H1 (cell line): ENCODE data around the gene FGGY. TPM values are rescaled to one million over a fixed set of nuclear protein-coding genes. Genes with fewer than 3 reads are reported as not detected.

Experiments
- CTCF ChIA-PET: fragments of 300-600 bp; sonication (Branson Sonifier 250); formaldehyde crosslinking; loops from one replicate; lab custom pipeline; 2021; ENCODE audit not compliant: partially characterized antibody; lab: Charles Lee
- POLR2A ChIA-PET: fragments of 300-600 bp; sonication (Branson Sonifier 250); formaldehyde crosslinking; loops from one replicate; lab custom pipeline; 2021; ENCODE audit warnings: inconsistent platforms; ENCODE audit not compliant: partially characterized antibody; lab: Charles Lee
- DNase-seq, 2 experiments: peaks; one replicate each; pipeline versions ENCODE4 v3.0.0 to v3.0.0-alpha.2; 2010 to 2022; ENCODE audit warnings: low spot score in 2 of 2, low read depth in 1 of 2, mixed read lengths in 1 of 2
- FAIRE-seq: peaks from 2 replicates; lab custom pipeline; 2011; peaks lifted over from hg19 to GRCh38; lab: Jason Lieb, UNC
- H2AFZ ChIP-seq: 2 replicates; pipeline ENCODE4 v1.8.1; 2012; ENCODE audit warnings: low read length, inconsistent platforms
- H2AK5ac ChIP-seq: 2 replicates; pipeline ENCODE4 v1.6.1; 2013; ENCODE audit warnings: low read depth, low read length
- H2BK120ac ChIP-seq: replicated peaks from 2 replicates; pipeline ENCODE3; 2013; ENCODE audit warnings: low read depth, low read length, inconsistent platforms
- H2BK12ac ChIP-seq: 2 replicates; pipeline ENCODE4 v1.6.1; 2013; ENCODE audit warnings: low read depth, low read length
- H2BK15ac ChIP-seq: 2 replicates; pipeline ENCODE4 v1.6.1; 2013; ENCODE audit warnings: low read length
- H2BK20ac ChIP-seq: 2 replicates; pipeline ENCODE4 v1.6.1; 2013; ENCODE audit warnings: low read length
- H2BK5ac ChIP-seq: 2 replicates; pipeline ENCODE4 v1.6.1; 2013; ENCODE audit warnings: low read depth, low read length
- H3K14ac ChIP-seq: 2 replicates; pipeline ENCODE4 v1.6.1; 2013; ENCODE audit warnings: inconsistent platforms; ENCODE audit not compliant: insufficient read length
- H3K18ac ChIP-seq: 2 replicates; pipeline ENCODE4 v1.6.1; 2013; ENCODE audit warnings: low read length; ENCODE audit errors: extremely low read depth
- H3K23ac ChIP-seq: 2 replicates; pipeline ENCODE4 v1.6.1; 2013; ENCODE audit warnings: inconsistent platforms; ENCODE audit not compliant: insufficient read length
- H3K23me2 ChIP-seq: 2 replicates; pipeline ENCODE4 v1.6.1; 2013; ENCODE audit warnings: low read depth, low read length
- H3K27ac ChIP-seq: 2 replicates; pipeline ENCODE4 v1.6.1; 2011; ENCODE audit warnings: low read depth, low read length, inconsistent platforms
- H3K27me3 ChIP-seq, 4 experiments: replicated peaks in 1 of 4; 1 replicate in 1 of 4; 2 replicates in 3 of 4; pipeline versions ENCODE4 v1.6.1 to v1.8.1; 2011 to 2013; ENCODE audit warnings: low read length in 3 of 4, mild to moderate bottlenecking in 3 of 4, inconsistent platforms in 2 of 4, mixed read lengths in 2 of 4, moderate library complexity in 1 of 4; ENCODE audit not compliant: control insufficient read depth in 3 of 4, insufficient read depth in 3 of 4; ENCODE audit errors: extremely low read depth in 1 of 4
- H3K36me3 ChIP-seq, 4 experiments: 2 replicates each; pipeline versions ENCODE4 v1.6.1 to v1.8.1; 2011 to 2013; ENCODE audit warnings: mild to moderate bottlenecking in 4 of 4, low read length in 3 of 4, moderate library complexity in 2 of 4, control low read depth in 1 of 4, inconsistent platforms in 1 of 4; ENCODE audit not compliant: insufficient read depth in 4 of 4, control insufficient read depth in 2 of 4
- H3K4ac ChIP-seq: replicated peaks from 2 replicates; pipeline ENCODE3; 2013; ENCODE audit warnings: low read length, low read depth, mixed read lengths, inconsistent platforms; ENCODE audit not compliant: insufficient read length
- H3K4me1 ChIP-seq, 4 experiments: replicated peaks in 1 of 4; 1 replicate in 1 of 4; 2 replicates in 3 of 4; pipeline versions ENCODE4 v1.6.1 to v1.8.1; 2011 to 2013; ENCODE audit warnings: low read length in 3 of 4, inconsistent platforms in 2 of 4, mixed read lengths in 1 of 4; ENCODE audit not compliant: insufficient read depth in 4 of 4, control insufficient read depth in 3 of 4
- H3K4me2 ChIP-seq, 2 experiments: 2 replicates each; pipeline versions ENCODE4 v1.6.1 to v1.8.1; 2011 to 2013; ENCODE audit warnings: low read depth in 2 of 2, low read length in 2 of 2, control low read depth in 1 of 2, inconsistent platforms in 1 of 2, mild to moderate bottlenecking in 1 of 2; ENCODE audit not compliant: insufficient read depth in 1 of 2
- H3K4me3 ChIP-seq, 4 experiments: fragments of 200-600, 300-600 bp in 1 of 4; sonication (generic), shearing (Covaris generic), sonication (Bioruptor Twin) in 1 of 4; 2 replicates each; pipeline versions ENCODE4 v1.5.1 to v1.8.1; 2011 to 2016; ENCODE audit warnings: low read length in 4 of 4, low read depth in 3 of 4, control low read depth in 2 of 4, inconsistent platforms in 2 of 4, mild to moderate bottlenecking in 2 of 4, mixed read lengths in 1 of 4, moderate library complexity in 1 of 4; ENCODE audit not compliant: insufficient read depth in 2 of 4; ENCODE audit errors: extremely low read depth in 1 of 4
- H3K56ac ChIP-seq: replicated peaks from 2 replicates; pipeline ENCODE3; 2013; ENCODE audit warnings: low read depth, mild to moderate bottlenecking, mixed read lengths, low read length, inconsistent platforms; ENCODE audit not compliant: insufficient read length
- H3K79me1 ChIP-seq: 2 replicates; pipeline ENCODE4 v1.6.1; 2013; ENCODE audit warnings: low read depth, low read length, control low read depth
- H3K79me2 ChIP-seq, 2 experiments: 2 replicates each; pipeline versions ENCODE4 v1.6.1 to v1.8.1; 2012 to 2013; ENCODE audit warnings: low read length in 2 of 2, mild to moderate bottlenecking in 2 of 2, inconsistent platforms in 1 of 2; ENCODE audit not compliant: insufficient read depth in 2 of 2, control insufficient read depth in 1 of 2
- H3K9ac ChIP-seq, 4 experiments: replicated peaks in 1 of 4; 1 replicate in 1 of 4; 2 replicates in 3 of 4; pipeline versions ENCODE4 v1.6.1 to v1.8.1; 2011 to 2013; ENCODE audit warnings: low read depth in 3 of 4, low read length in 3 of 4, control low read depth in 2 of 4, mild to moderate bottlenecking in 2 of 4, moderate library complexity in 2 of 4, inconsistent platforms in 1 of 4; ENCODE audit errors: extremely low read depth in 1 of 4
- H3K9me3 ChIP-seq, 2 experiments: 2 replicates each; pipeline versions ENCODE4 v1.6.1 to v1.8.1; 2012 to 2013; ENCODE audit warnings: mild to moderate bottlenecking in 2 of 2, moderate library complexity in 2 of 2, control low read depth in 1 of 2, inconsistent platforms in 1 of 2, low read depth in 1 of 2, low read length in 1 of 2, mixed read lengths in 1 of 2; ENCODE audit not compliant: insufficient read depth in 2 of 2
- H4K20me1 ChIP-seq, 2 experiments: replicated peaks in 1 of 2; 2 replicates each; pipeline versions ENCODE3 to v1.8.1; 2011 to 2013; ENCODE audit warnings: inconsistent platforms in 2 of 2, low read length in 2 of 2, mild to moderate bottlenecking in 1 of 2; ENCODE audit not compliant: insufficient read depth in 2 of 2, control insufficient read depth in 1 of 2
- H4K5ac ChIP-seq: 2 replicates; pipeline ENCODE4 v1.6.1; 2013; ENCODE audit warnings: low read length, low read depth, mixed read lengths, inconsistent platforms; ENCODE audit not compliant: insufficient read length
- H4K8ac ChIP-seq: 2 replicates; pipeline ENCODE4 v1.8.0; 2013; ENCODE audit warnings: mild to moderate bottlenecking, moderate library complexity, low read length, inconsistent platforms; ENCODE audit not compliant: insufficient read depth; ENCODE audit errors: extremely low read depth
- H4K91ac ChIP-seq: replicated peaks from 2 replicates; pipeline ENCODE3; 2013; ENCODE audit warnings: low read length, mixed read lengths, inconsistent platforms; ENCODE audit not compliant: insufficient read length
- BCL11A ChIP-seq, 2 experiments: IDR thresholded peaks; one replicate each; pipeline ENCODE4 v1.6.1; 2011; ENCODE audit warnings: low read depth in 2 of 2, low read length in 2 of 2, mild to moderate bottlenecking in 2 of 2
- GABPA ChIP-seq: IDR thresholded peaks from 2 replicates; pipeline ENCODE4 v1.6.1; 2011; ENCODE audit warnings: mild to moderate bottlenecking, low read length, moderate library complexity, borderline replicate concordance; ENCODE audit not compliant: insufficient read depth
- KDM1A ChIP-seq: fragments of 200-600, 300-600 bp; sonication (generic); IDR thresholded peaks from 2 replicates; pipeline ENCODE4 v1.7.1; 2016; ENCODE audit warnings: mild to moderate bottlenecking, low read length, borderline replicate concordance
- NRF1 ChIP-seq: IDR thresholded peaks from 2 replicates; pipeline ENCODE4 v1.6.1; 2011; ENCODE audit warnings: mild to moderate bottlenecking, low read depth, low read length, improper control_type of control experiment
- POLR2AphosphoS5 ChIP-seq: IDR thresholded peaks from 2 replicates; pipeline ENCODE4 v1.6.1; 2011; ENCODE audit warnings: low read depth, low read length
- RFX5 ChIP-seq: IDR thresholded peaks from 2 replicates; pipeline ENCODE4 v1.6.1; 2011; ENCODE audit warnings: low read depth, low read length, improper control_type of control experiment, borderline replicate concordance
- RXRA ChIP-seq: IDR thresholded peaks from 2 replicates; pipeline ENCODE4 v1.6.1; 2011; ENCODE audit warnings: low read depth, mild to moderate bottlenecking, low read length, moderate library complexity; ENCODE audit not compliant: insufficient read depth
- SRF ChIP-seq: IDR thresholded peaks from 2 replicates; pipeline ENCODE4 v1.6.1; 2011; ENCODE audit warnings: mild to moderate bottlenecking, low read depth, low read length, moderate library complexity
- ZNF274 ChIP-seq: IDR thresholded peaks from 2 replicates; pipeline ENCODE4 v1.7.0; 2012; ENCODE audit warnings: low read length, borderline replicate concordance; ENCODE audit errors: extremely low read depth
- WGBS, 2 experiments: shearing (Covaris generic) in 1 of 2; methylation state at CpG; one replicate each; pipeline versions ENCODE4 v1.1.6 to v1.1.7; 2013 to 2015; ENCODE audit warnings: low lambda C conversion rate in 2 of 2, mixed read lengths in 2 of 2, inconsistent platforms in 1 of 2, low coverage in 1 of 2, missing lambda C conversion rate in 1 of 2; ENCODE audit not compliant: insufficient replicate concordance in 2 of 2, insufficient coverage in 1 of 2, insufficient read length in 1 of 2; ENCODE audit errors: extremely low coverage in 1 of 2, missing lambda C conversion rate in 1 of 2; 5-methylcytosine and 5-hydroxymethylcytosine counted together
- polyA plus RNA-seq, 7 experiments: library from polyadenylated mRNA; depleted of rRNA in 3 of 7; stranded (reverse) in 5 of 7; unstranded in 2 of 7; fragments of >200 nt in 5 of 7; fragments of 200-250 nt in 2 of 7; gene quantifications; 1 replicate in 5 of 7; 2 replicates in 1 of 7; 4 replicates in 1 of 7; pipeline versions ENCODE4 v1.2.1 to v1.2.3, GENCODE V29; 2011 to 2013; ENCODE audit warnings: missing spikeins in 2 of 7, mixed read lengths in 2 of 7
- total RNA-seq: library from RNA; stranded (reverse); fragmentation: NEBNext Ultra II Directional; extraction: Animal tissue kit (Norgen Biotek cat#: 25700); gene quantifications from 2 replicates; pipeline ENCODE4 v1.2.1, GENCODE V29; 2021
- TF ChIP-seq, protein P1 (sequence below): IDR thresholded peaks from 2 replicates; pipeline ENCODE4 v1.6.1; 2012; ENCODE audit warnings: inconsistent platforms
- TF ChIP-seq, protein P2 (sequence below): IDR thresholded peaks from 2 replicates; pipeline ENCODE4 v1.6.1; 2011; ENCODE audit warnings: low read depth, mild to moderate bottlenecking, low read length; ENCODE audit not compliant: insufficient read depth

FGGY gene
- total and polyA plus RNA-seq, 2 of the 8 experiments (the other 6 are each of a cell fraction or from before 2014, with no cell fraction given) = 10.3 to 12.5 TPM

- H3K4me1 ChIP-seq = peaks cover 0 to 6% (median 3%) of the 10 kb centered on the region in 4 experiments; a peak in 2 of 7 replicates
- no peak for DNase-seq
- H2BK20ac ChIP-seq = no peak overlapping the region
Observed at GRCh38 chr1:59685666-59686065, 388.8 kb downstream of the FGGY start.

More at GRCh38 chr1:59685666-59686065, 388.8 kb downstream of the FGGY start:
- no peaks in the 10 kb centered on the region for H3K23me2 ChIP-seq
- no peak overlapping the region for H3K9ac ChIP-seq
- no peak overlapping the region for H3K18ac ChIP-seq
- no peak overlapping the region for H3K14ac ChIP-seq
- no peak overlapping the region for H4K91ac ChIP-seq
- no peak overlapping the region for H4K8ac ChIP-seq
- H2AK5ac ChIP-seq = no peak overlapping the region
- H4K5ac ChIP-seq = no peak overlapping the region
- no peaks in the 10 kb centered on the region for H3K79me1 ChIP-seq
- no peaks in the 10 kb centered on the region for H3K36me3 ChIP-seq
- 96% methylated on average over 2 of the region's 2 CpGs; no CpG with 5 or more reads in 1 of the 2 experiments for WGBS, 2 experiments
- no peak overlapping the region for H2BK15ac ChIP-seq
- no peak for TF ChIP-seq ZNF274
- no peak for TF ChIP-seq RXRA
- TF ChIP-seq KDM1A = no peak
- TF ChIP-seq, protein P1, sequence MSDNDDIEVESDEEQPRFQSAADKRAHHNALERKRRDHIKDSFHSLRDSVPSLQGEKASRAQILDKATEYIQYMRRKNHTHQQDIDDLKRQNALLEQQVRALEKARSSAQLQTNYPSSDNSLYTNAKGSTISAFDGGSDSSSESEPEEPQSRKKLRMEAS = no peak
- TF ChIP-seq BCL11A (IDR thresholded peaks at IDR 0.05; ENCODE audit: low read depth in 2 of 2, low read length in 2 of 2) = no peak
- TF ChIP-seq NRF1 = no peak
- TF ChIP-seq GABPA = no peak
- TF ChIP-seq RFX5 = no peak
- TF ChIP-seq, protein P2, sequence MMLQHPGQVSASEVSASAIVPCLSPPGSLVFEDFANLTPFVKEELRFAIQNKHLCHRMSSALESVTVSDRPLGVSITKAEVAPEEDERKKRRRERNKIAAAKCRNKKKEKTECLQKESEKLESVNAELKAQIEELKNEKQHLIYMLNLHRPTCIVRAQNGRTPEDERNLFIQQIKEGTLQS = no peak
- TF ChIP-seq POLR2AphosphoS5 = no peak
- TF ChIP-seq SRF = no peak
- TF ChIP-seq, all 59 proteins: peak for 0
- H3K27me3 ChIP-seq = no peaks in the 10 kb centered on the region
- no peak overlapping the region for H3K4me2 ChIP-seq
- ChIA-PET CTCF (interaction anchor here (1.6 kb wide), 1 partner anchor 14 kb away, joined by 5 read pairs; no protein-coding TSS in a partner anchor), POLR2A (no interaction called here)
- no peak for FAIRE-seq
- H2BK12ac ChIP-seq = no peak overlapping the region
- H3K56ac ChIP-seq = no peak overlapping the region
- no peak overlapping the region for H3K4ac ChIP-seq
- H2BK120ac ChIP-seq = no peak overlapping the region
- H3K23ac ChIP-seq = no peak overlapping the region
- no peak overlapping the region for H2BK5ac ChIP-seq
- no peaks in the 10 kb centered on the region for H3K9me3 ChIP-seq
- no peaks in the 10 kb centered on the region for H3K79me2 ChIP-seq
- H3K27ac ChIP-seq = no peak overlapping the region
- no peak overlapping the region for H3K4me3 ChIP-seq
- H2AFZ ChIP-seq = no peak overlapping the region
- H4K20me1 ChIP-seq = no peaks in the 10 kb centered on the region
